ENCODE results near the gene ZC3H4.

Gene ZC3H4

GRCh38 chr19:47073574-47073973 is 40.0 kb downstream of the ZC3H4 start:
- H3K27ac ChIP-seq = no peak overlapping the region
- TF ChIP-seq, protein P1, sequence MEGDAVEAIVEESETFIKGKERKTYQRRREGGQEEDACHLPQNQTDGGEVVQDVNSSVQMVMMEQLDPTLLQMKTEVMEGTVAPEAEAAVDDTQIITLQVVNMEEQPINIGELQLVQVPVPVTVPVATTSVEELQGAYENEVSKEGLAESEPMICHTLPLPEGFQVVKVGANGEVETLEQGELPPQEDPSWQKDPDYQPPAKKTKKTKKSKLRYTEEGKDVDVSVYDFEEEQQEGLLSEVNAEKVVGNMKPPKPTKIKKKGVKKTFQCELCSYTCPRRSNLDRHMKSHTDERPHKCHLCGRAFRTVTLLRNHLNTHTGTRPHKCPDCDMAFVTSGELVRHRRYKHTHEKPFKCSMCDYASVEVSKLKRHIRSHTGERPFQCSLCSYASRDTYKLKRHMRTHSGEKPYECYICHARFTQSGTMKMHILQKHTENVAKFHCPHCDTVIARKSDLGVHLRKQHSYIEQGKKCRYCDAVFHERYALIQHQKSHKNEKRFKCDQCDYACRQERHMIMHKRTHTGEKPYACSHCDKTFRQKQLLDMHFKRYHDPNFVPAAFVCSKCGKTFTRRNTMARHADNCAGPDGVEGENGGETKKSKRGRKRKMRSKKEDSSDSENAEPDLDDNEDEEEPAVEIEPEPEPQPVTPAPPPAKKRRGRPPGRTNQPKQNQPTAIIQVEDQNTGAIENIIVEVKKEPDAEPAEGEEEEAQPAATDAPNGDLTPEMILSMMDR (conservative IDR thresholded peaks at IDR 0.05; ENCODE audit: low read depth, low read length) = no peak
- no peak overlapping the region for H3K4me2 ChIP-seq
- no peaks in the 10 kb centered on the region for H3K27me3 ChIP-seq (ENCODE audit: insufficient read depth, low read depth)
- no peak overlapping the region for H2AFZ ChIP-seq (ENCODE audit: low read depth)
- H3K36me3 ChIP-seq (ENCODE audit: insufficient read depth) = peaks cover 3% of the 10 kb centered on the region; the same call in 1 of the 2 replicates
- H3K4me3 ChIP-seq (IDR thresholded peaks at IDR 0.05; ENCODE audit: insufficient read depth, low read depth, low read length) = no peak overlapping the region
- H3K4me1 ChIP-seq (ENCODE audit: low read depth, poor library complexity, severe bottlenecking) = no peaks in the 10 kb centered on the region
- no peak overlapping the region for H3K9ac ChIP-seq
- no peaks in the 10 kb centered on the region for H3K79me2 ChIP-seq (ENCODE audit: insufficient read depth, low read depth)
- no peaks in the 10 kb centered on the region for H4K20me1 ChIP-seq (ENCODE audit: insufficient read depth)

DNA sequence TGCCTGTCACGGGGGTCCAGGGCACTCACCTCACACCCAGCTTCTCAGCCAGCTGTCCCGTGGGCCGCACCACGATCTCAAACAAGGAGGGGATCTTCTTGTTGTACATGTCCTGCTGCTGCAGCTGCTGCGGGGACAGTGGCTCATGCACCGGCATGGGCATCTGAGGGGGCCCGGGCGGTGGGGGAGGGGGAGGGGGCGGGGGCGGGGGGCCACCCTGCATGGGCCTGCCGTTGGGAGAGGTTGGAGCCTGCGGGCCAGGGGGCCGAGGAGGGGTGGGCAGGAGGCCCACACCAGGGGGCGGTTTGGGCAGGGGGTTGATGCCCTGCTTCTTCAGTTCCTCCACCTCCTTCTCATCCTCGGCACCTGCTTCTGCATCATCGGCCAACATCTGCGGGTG is 41.3 kb downstream of the ZC3H4 start:
- Histone ChIP-seq H3K4me1 (ENCODE audit: low read depth, poor library complexity, severe bottlenecking) (no peaks in the 10 kb centered on the region), H4K20me1 (ENCODE audit: insufficient read depth) (no peaks in the 10 kb centered on the region), H3K4me2 (no peak overlapping the region), H2AFZ (ENCODE audit: low read depth) (no peak overlapping the region), H3K9ac (no peak overlapping the region), H3K79me2 (ENCODE audit: insufficient read depth, low read depth) (no peaks in the 10 kb centered on the region), H3K27me3 (ENCODE audit: insufficient read depth, low read depth) (no peaks in the 10 kb centered on the region), H3K36me3 (ENCODE audit: insufficient read depth) (peaks cover 11% of the 10 kb centered on the region; the same call in 1 of the 2 replicates), H3K4me3 (IDR thresholded peaks at IDR 0.05; ENCODE audit: insufficient read depth, low read depth, low read length) (no peak overlapping the region), H3K27ac (no peak overlapping the region)
- TF ChIP-seq, protein P1 (conservative IDR thresholded peaks at IDR 0.05; ENCODE audit: low read depth, low read length) = no peak

DNA sequence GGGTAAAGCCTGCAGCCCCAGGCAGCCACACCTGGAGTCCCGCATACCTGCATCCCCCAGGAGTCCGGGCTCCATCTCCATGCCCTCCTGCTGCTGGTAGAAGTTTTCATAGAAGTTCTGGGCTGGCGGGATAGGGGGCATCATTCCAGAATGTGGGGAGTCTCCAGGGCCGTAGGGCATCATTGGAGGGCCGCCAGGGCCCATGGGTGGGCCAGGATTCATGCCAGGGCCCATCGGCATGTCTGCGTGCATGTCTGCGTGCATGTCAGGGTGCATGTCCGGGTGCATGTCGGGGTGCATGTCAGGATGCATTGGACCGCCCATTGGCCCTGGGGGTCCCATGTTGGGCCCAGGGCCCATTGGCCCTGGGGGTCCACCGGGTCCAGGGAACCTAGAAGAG is 41.8 kb downstream of the ZC3H4 start:
- Histone ChIP-seq H3K27ac (no peak overlapping the region), H3K27me3 (ENCODE audit: insufficient read depth, low read depth) (no peaks in the 10 kb centered on the region), H3K4me2 (no peak overlapping the region), H4K20me1 (ENCODE audit: insufficient read depth) (no peaks in the 10 kb centered on the region), H3K36me3 (ENCODE audit: insufficient read depth) (peaks cover 12% of the 10 kb centered on the region; the same call in 1 of the 2 replicates), H3K4me1 (ENCODE audit: low read depth, poor library complexity, severe bottlenecking) (no peaks in the 10 kb centered on the region), H3K79me2 (ENCODE audit: insufficient read depth, low read depth) (no peaks in the 10 kb centered on the region), H3K9ac (no peak overlapping the region), H2AFZ (ENCODE audit: low read depth) (no peak overlapping the region), H3K4me3 (IDR thresholded peaks at IDR 0.05; ENCODE audit: insufficient read depth, low read depth, low read length) (no peak overlapping the region)
- TF ChIP-seq, protein P1 (conservative IDR thresholded peaks at IDR 0.05; ENCODE audit: low read depth, low read length) = no peak

- Histone ChIP-seq H4K20me1 (ENCODE audit: insufficient read depth) (no peaks in the 10 kb centered on the region), H3K36me3 (ENCODE audit: insufficient read depth) (peaks cover 9% of the 10 kb centered on the region; the same call in 1 of the 2 replicates), H3K27ac (no peak overlapping the region)
Measured at GRCh38 chr19:47070756-47071155, 42.8 kb downstream of the ZC3H4 start.

More at GRCh38 chr19:47070756-47071155, 42.8 kb downstream of the ZC3H4 start:
- Histone ChIP-seq H2AFZ (ENCODE audit: low read depth) (no peak overlapping the region), H3K9ac (no peak overlapping the region), H3K79me2 (ENCODE audit: insufficient read depth, low read depth) (no peaks in the 10 kb centered on the region), H3K27me3 (ENCODE audit: insufficient read depth, low read depth) (no peaks in the 10 kb centered on the region), H3K4me2 (no peak overlapping the region), H3K4me1 (ENCODE audit: low read depth, poor library complexity, severe bottlenecking) (no peaks in the 10 kb centered on the region), H3K4me3 (IDR thresholded peaks at IDR 0.05; ENCODE audit: insufficient read depth, low read depth, low read length) (no peak overlapping the region)
- TF ChIP-seq, protein P1 (conservative IDR thresholded peaks at IDR 0.05; ENCODE audit: low read depth, low read length) = no peak
